SKM-1 treated with dmso at 0.1 percent for 144 hours (cell line): ENCODE data around the gene CNTN4.

Experiments
- DNase-seq: peaks from one replicate; lab custom pipeline; 2025; ENCODE audit not compliant: unreplicated experiment; lab: John Stamatoyannopoulos, UW

The CNTN4 gene

DNA sequence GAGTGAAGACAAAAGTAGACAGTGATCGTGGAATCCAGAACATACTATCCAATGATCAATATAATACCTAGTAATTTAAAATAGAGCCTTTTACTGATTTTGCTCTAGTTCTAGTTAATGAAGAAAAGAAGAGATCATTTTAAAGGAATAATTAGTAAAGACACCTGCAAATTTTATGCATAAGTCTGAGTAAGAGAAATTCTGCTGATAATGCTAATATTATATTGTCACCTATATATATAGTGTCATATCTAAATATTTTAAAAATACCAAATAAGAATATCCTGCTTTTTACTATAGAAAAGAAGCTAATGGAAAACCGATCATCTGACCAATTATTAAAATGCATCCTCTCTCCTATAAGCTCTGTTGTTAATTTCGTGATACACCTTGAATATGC lies 152.1 kb downstream of the CNTN4 start:
- no peak for DNase-seq

DNA sequence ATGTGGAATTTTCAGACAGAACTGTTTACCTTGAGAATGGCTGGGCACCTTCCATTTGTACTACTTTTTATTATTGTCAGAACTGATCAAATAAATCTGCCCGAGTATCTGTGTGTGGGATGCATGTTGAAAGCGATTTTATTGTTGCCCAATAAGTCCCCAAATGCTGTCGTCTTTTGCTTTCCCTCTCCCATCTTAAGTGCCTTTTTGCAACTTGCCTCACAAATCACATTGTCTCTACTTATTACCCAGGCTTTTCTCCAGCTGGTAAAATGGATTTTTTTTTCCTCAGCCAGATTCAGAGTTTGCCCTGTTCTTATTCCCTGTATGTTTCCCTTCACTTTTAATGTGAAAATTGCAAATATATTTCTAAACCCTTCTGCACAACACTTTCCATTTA lies 163.1 kb downstream of the CNTN4 start:
- DNase-seq = no peak

DNA sequence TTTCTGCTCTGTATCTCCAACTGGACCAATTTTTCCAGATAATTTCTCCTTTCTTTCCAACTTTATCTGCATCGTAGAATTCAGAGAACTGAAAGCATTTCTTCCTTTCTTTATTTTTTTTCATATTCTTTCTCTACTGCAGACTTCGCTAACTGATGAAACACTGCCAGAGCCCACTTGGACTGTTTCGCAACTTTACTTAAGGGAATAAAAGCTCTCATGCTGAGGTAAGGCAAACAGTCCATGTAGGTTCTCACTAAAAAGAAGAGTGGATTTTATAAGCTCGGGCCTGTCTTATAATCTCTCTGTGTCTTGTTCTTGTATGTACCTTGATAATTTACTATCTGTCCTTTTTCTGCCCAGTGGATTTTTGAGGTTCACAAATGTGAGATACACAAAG lies 163.5 kb downstream of the CNTN4 start:
- DNase-seq = no peak

DNA sequence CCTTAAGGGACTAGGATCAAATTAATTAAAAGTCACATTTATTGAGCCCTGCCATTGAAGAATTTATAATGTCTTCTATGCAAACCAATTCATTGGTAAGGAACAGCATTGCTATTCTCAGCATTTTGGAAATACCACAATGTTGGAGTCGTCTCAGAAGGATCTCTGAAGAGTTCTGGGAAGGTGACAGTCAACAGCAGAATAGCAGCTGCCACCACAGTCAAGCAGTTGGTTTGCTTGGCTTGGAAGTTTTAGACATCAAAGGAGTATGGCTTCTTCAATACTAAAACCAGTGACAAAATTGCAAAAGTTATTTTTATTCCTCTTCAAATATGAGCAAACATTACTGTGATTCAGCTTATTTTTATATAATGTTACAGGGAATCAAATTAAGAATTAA lies 167.9 kb downstream of the CNTN4 start:
- DNase-seq = no peak

DNA sequence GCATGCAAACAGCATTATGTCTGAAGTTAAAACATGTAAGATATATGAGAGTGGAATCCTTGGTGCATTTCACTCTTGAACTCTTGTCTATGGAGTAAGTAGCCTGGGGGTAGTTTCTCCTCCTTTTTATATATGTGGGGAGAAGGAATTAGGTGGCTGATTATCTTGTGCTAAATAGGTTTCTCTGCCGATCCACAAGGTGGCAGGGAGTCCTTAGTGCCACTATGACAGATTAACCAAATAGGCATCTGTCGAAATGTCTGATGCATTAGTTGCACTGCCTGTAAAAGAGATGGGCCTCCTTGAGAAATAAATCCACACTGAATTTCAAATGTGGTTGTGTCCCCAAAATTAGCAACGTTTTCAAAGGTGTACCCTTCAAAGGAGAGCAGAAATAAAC lies 170.1 kb downstream of the CNTN4 start:
- DNase-seq = no peak

DNA sequence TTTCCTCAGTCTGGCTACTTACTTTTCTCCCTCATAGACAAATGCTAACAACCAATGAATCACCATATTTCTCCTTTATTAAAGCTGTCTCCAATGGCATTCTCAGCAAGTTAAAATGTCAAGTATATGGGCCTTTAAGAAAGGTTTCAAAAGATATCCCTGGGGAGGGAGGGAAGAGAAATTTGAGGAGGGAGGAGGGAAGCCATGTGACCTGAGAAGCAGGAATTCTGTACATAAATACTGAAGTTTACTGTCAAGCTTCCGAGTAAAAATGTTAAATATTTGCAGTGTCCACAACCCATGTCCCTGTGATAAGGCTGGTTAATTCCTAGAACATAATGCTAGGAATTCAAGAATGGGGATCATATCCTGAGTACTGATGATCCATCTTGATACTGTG lies 175.9 kb downstream of the CNTN4 start:
- no peak for DNase-seq

DNA sequence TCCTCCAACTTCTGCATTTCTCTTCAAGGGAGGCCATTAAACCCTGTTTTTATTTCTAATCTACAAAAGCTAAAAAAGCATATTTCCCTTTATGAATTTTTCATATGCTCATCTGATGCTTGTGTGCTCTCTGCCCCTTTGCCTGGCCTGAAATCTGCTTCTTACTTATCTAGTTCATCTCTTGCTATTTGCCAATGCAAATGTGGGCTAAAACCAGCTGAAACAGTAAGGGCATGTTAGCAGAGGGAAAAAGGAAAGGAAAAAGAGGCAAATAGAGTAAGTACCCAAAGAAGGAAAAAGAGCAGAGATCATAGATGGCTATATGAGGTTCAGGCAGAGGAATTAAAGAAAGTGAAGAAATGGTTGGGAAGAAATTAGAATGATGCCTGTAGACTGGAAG lies 185.2 kb downstream of the CNTN4 start:
- DNase-seq = no peak

DNA sequence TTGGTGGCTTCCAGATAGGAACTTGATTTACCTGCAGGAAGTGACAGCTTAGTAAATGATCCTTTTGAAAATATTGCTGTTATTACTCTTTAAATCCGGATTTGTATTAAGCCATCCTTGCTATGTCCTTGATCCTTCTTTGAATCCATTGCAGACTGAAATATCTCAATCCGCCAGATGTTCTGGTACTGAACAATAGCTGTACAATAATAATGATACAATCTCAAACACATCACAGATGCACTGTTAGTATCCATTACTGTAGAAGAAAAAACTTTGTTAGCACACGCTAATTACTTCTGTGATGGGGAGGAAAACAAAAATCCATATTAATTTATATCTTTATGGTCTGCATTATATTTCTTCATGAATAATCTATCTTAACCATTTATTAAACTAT lies 202.3 kb downstream of the CNTN4 start:
- no peak for DNase-seq

DNA sequence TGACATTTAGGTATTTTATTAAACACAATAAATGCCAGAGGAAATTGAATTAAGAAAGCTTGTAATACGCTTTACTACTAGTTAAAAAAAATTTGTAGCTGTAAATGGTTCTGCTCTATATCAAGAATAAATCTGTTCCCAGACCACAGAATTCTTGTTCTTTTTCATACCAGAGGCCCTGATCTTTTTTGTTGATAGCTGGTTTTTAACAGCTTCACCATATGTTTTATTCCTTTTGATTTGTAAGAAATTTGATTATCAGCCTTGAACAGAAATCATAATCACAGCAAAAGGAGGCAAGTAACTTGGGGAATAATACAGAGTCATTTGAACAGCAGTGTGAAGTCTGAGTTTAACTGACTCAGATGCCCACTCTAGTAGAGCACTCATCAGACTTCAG lies 202.7 kb downstream of the CNTN4 start:
- no peak for DNase-seq

DNA sequence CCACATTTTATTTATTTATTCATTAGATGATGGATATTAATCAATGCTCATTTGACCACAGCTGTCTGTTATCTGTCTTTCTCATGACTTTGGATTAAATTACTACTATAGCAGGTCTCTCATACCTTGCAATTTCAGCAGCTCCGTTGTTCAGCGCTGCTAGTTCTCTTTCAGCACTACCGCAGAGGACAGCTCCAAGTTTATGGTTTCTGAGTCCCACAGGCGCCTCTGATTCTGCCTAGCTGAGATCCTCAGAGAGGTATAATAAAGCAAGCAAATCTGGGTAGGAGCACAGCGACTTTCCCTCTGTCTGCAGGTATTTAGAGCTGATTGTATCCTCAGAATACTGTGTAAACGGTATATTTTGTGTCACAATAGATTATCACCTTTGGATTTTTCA lies 204.9 kb downstream of the CNTN4 start:
- no peak for DNase-seq

DNA sequence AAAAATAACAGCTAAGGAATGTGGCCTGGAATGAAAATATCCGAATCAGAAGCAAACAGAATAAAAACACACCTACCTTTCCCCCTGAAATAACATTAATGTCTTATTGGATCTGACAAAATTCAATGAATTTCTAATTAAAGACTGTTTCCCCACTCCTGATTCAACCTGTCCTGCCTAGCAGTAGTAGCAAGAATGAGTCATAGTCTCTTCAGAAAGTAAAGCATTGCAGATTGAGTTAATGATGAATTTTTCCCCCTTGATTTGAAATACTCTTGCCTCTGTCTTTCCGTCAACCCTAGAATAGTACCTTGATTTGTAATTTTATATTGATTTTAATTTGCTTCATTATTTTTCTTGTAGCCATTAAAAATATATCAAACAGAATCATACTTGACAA lies 212.4 kb downstream of the CNTN4 start:
- no peak for DNase-seq

DNA sequence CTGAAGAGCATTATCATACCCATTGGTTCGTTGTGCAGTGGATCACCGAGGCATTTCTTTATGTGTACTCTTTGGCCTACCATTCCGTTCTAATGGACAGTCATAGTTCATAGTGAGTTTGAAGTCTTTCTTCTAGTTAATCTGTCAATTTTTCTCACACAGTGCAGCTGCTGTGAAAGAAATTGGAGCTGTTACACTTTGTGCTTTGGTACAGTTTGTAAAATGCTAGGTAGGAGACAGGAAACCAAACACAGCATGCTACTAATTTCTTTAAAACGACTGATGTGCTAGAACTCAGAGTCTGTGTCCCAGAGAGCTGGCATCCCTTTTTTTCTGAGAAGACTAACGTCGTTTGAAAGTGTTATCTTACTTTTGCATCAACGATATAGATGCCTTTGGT lies 218.9 kb downstream of the CNTN4 start:
- DNase-seq = no peak

DNA sequence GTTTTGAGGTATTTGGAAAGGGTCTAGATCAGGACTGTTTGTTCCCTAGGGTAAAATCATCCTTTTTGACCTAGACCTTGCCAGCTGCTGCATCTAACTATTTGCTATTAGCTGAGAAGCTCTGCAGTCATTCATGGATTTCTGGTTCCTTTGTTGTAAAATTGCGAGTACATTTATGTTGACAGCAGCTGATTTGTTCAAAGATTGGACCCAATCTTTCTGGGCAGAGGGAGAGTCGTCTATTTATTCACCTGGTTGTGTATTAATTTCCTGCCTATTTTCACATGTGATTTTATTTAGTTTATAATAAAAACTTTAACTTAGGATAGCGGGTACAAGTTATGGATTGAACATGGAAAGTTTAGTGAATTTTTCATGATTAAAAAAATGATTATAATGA lies 236.3 kb downstream of the CNTN4 start:
- DNase-seq = no peak

DNA sequence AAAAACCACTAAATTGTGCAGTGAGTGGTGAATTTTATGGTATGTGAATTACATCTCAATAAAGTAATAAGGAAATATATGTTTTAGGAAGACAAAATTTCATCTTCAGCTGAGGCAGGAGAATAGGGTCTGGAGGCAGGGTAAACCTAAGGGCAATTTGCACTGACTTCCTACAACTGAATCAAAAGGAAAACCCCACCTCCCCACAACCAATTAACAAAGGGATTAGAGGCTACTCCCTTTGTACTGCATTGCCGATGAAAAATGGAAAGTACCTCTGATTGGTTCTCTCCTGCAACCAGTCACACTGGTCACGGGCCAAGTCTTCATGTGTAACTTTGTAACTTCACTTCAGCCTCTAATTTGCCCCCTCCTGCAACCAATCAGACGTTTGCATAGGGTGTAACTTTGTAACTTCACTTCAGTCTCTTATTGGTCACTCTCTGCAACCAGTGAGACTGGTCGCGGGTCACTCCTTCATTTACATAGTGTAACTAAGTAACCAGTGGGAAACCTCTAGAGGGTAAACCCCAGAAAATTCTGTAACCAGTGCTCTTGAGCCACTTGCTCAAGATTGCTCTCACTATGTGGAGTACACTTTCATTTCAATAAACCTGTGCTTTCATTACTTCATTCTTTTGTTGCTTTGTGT lies 244.5 kb downstream of the CNTN4 start:
- no peak for DNase-seq

DNA sequence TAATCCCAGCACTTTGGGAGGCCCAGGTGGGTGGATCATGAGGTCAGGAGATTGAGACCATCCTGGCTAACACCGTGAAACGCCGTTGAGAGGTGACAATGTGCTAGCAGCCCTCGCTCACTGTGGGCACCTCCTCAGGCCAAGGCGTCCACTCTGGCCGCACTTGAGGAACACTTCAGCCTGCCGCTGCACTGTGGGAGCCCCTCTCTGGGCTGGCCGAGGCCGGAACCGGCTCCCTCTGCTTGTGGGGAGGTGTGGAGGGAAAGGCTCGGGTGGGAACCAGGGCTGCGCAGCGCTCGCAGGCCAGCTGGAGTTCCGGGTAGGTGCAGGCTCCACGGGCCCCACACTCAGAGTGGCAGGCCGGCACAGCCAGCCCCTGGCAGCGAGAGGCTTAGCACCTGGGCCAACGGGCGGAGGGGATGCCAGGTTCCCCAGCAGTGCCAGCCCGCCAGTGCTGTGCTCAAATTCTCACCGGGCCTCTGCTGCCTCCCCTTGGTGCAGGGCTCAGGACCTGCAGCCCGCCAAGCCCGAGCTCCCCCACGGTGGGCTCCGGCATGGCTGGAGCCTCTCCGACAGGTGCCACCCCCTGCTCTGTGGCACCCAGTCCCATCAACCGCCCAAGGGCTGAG lies 253.6 kb downstream of the CNTN4 start:
- no peak for DNase-seq

DNA sequence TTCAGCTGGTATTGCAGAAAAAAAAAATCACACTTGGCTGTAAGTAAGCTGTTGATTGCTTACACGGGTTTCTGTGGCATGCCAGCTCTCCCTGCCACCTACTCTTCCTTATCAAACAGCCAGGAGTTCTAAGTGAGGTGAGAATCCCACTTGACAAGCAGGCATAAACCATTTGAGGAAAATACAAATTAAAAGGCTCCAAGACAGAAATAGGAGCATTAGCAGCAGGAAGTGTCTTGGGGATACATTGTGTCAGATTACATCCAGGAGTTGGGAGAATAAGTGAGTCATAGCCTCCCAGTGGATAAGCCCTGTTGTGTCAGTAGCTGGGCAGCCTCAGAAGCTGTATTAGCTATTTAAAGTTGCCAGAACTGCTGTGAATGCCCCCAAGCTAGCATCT lies 256.0 kb downstream of the CNTN4 start:
- no peak for DNase-seq

DNA sequence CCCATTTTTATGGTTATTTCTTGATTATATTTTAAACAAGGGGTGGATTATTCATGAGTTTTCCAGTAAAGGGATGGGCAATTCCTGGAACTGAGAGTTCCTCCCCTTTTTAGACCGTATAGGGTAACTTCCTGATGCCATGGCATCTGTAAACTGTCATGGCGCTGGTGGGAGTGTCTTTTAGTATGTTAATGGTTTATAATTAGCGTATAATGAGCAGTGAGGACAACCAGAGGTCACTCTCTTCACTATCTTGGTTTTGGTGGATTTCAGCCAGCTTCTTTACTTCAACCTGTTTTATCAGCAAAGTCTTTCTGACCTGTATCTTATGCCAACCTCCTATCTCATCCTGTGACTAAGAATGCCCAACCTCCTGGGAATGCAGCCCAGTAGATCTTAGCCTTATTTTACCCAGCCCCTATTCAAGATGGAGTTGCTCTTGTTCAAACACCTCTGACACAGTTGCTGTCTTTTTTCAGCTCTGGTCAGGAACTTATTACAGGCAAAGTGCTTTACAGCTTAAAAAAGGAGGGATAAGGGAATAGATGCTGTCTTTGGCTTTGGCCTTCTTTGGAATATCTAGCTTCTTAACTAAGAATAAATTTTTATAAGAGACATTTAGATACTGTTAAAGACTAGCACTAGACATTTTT lies 257.8 kb downstream of the CNTN4 start:
- DNase-seq = no peak

DNA sequence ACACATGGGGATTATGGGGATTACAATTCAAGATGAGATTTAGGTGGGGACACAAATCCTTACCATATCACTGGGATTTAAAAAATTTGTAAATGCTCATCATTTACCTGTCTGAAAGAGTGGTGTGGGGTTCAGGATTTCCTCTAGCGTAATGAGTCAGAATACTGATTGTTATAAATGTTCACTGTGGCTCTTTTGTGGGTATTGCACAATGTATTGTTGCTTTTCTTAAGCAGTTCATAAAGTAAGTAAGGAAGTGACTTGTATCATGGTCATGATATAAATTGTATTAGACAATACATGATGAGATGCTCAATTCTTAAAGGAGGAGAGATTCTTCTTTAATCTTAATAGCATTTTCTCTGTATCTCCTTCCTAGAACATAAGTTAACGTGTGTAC lies 262.1 kb downstream of the CNTN4 start:
- DNase-seq = no peak

DNA sequence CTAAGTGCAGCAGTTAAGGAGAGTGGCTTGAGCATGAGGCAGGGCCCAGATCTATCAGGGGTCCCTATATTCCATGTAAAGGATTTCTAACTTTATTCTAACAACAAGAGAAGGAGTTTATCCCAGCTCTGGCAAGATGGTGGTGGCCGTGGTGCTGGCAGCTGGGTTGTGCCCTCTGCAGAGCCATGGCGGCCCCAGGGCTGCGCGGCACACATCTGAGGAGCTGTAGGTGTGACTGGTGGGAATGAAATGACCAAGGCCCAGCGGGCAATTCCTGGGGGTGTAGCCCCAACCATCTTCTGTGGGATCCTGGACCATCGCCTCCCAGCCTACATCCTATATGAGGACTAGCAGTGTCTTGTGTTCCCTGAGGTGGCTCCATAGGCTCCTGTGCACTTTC lies 263.5 kb downstream of the CNTN4 start:
- DNase-seq = no peak

DNA sequence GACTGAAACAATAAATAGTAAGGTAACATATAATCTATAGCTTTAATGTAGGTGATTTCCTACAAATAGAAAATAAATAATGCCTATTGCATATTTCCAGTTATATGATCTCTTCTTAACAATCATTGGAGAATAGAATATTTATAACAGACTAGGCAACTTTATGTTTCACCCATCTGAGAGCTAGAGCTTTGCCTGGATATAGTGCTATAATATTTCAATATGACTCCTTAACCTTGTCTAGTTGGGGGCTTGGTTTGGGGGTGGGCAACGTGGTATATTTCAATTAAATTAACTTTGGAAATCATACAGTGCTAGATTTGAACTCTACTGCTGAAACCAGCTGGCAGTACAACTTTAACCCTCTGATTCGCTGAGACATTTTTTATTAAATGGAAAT lies 265.2 kb downstream of the CNTN4 start:
- DNase-seq = no peak

DNA sequence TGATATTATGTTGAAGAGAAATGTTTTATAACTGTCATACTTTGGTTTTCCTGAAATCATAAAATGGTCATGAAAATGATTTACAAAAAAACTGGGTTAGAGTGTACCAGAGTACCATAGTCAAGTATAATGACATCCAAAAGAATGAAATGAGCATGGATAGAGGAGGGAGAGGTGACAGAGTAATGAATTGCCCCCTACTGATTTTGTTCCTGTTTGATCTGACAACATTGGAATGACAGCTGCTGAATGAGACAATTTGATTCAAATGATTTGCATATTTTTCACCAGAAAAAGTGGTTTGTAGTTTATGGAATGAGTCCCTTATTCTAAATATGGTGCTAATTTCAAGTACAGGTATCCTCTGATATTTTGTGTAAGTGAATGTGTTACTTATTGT lies 271.7 kb downstream of the CNTN4 start:
- DNase-seq = no peak

DNA sequence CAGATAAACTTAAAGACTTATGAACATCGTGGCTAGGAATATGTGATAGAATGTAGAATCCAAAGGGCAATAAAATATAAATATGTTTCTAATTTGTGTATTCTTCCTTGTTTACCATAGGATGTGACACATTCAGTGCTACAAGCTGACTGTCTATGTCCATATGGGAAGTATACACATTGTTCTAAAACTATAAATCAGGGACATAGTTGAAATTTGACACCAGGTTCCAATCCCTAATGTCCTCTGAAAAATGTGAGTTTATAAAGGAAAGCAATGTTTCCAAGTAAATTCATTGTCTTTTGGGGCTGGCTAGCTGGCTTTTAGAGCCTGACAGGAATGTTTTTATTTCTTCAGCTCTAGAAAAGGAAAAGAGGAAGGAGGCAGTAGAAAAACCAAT lies 273.6 kb downstream of the CNTN4 start:
- no peak for DNase-seq

DNA sequence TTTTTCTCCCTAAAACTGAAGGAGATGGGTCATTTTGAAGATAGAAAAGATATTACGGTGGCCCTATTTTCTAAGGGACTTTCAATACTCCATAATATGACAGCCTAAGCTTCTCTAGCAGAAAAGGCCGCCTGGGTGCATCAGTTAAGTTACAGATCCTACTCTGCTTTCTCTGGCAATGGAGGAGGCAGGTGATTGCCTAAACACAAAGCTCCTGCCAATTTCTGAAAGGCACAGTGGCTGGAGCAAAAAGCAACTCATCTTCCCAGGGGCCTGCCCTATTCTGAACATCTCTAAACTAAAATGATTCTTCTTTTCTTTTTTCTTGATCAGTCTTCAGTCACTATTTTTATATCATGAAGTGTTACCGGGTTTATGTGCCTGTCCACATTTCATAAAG lies 276.7 kb downstream of the CNTN4 start:
- no peak for DNase-seq
